Endothelial cell (in vitro differentiated cells): ENCODE data around the gene RELN. TPM values are rescaled to one million over a fixed set of nuclear protein-coding genes. Genes with fewer than 3 reads are reported as not detected.

Experiments
- DNase-seq: peaks from one replicate; pipeline ENCODE4 v3.0.0; 2021; ENCODE audit warnings: low spot score
- H3K27ac Mint-ChIP-seq: one replicate; pipeline ENCODE4 v1.8.0; 2021; ENCODE audit warnings: mixed read lengths, inconsistent platforms; ENCODE audit not compliant: unreplicated experiment
- H3K27me3 Mint-ChIP-seq: one replicate; pipeline ENCODE4 v1.8.0; 2021; ENCODE audit warnings: mild to moderate bottlenecking, moderate library complexity, mixed read lengths, inconsistent platforms; ENCODE audit not compliant: unreplicated experiment
- H3K36me3 Mint-ChIP-seq: one replicate; pipeline ENCODE4 v1.8.0; 2021; ENCODE audit warnings: mild to moderate bottlenecking, low read depth, mixed read lengths, inconsistent platforms; ENCODE audit not compliant: unreplicated experiment
- H3K4me1 Mint-ChIP-seq: one replicate; pipeline ENCODE4 v1.8.0; 2021; ENCODE audit warnings: mild to moderate bottlenecking, mixed read lengths, inconsistent platforms; ENCODE audit not compliant: unreplicated experiment
- H3K4me3 Mint-ChIP-seq: one replicate; pipeline ENCODE4 v1.8.0; 2021; ENCODE audit warnings: mild to moderate bottlenecking, mixed read lengths, inconsistent platforms; ENCODE audit not compliant: unreplicated experiment
- H3K9me3 Mint-ChIP-seq: one replicate; pipeline ENCODE4 v1.8.0; 2021; ENCODE audit warnings: mixed read lengths, inconsistent platforms; ENCODE audit not compliant: unreplicated experiment
- CTCF ChIP-seq: fragments of 200-600 bp; sonication (generic); IDR thresholded peaks from one replicate; pipeline ENCODE4 v1.5.0; 2021; ENCODE audit warnings: antibody characterized with exemption; ENCODE audit not compliant: unreplicated experiment
- total RNA-seq: library from RNA; stranded (reverse); fragmentation: NEBNext Ultra II Directional; extraction: Animal tissue kit (Norgen Biotek cat#: 25700); gene quantifications from one replicate; pipeline ENCODE4 v1.2.1, GENCODE V29; 2021; ENCODE audit not compliant: unreplicated experiment

RELN gene
- total RNA-seq, 1 donor from 2014 or later: 2.3 TPM

GRCh38 chr7:104008107-104008506, 18.6 kb upstream of the RELN start:
- DNase-seq: no peak
- Mint-ChIP-seq H3K27ac (no peak overlapping the region), H3K4me3 (no peak overlapping the region), H3K9me3 (no peaks in the 10 kb centered on the region), H3K4me1 (no peaks in the 10 kb centered on the region), H3K27me3 (no peaks in the 10 kb centered on the region), H3K36me3 (no peaks in the 10 kb centered on the region)
- no peak for TF ChIP-seq CTCF

GRCh38 chr7:104007614-104008013, 18.2 kb upstream of the RELN start:
- no peaks in the 10 kb centered on the region for H3K4me1 Mint-ChIP-seq
- DNase-seq: no peak
- no peak overlapping the region for H3K4me3 Mint-ChIP-seq
- no peaks in the 10 kb centered on the region for H3K9me3 Mint-ChIP-seq
- H3K27ac Mint-ChIP-seq: no peak overlapping the region
- no peaks in the 10 kb centered on the region for H3K36me3 Mint-ChIP-seq
- H3K27me3 Mint-ChIP-seq: no peaks in the 10 kb centered on the region
- TF ChIP-seq CTCF: no peak

GRCh38 chr7:104005197-104005596, 15.7 kb upstream of the RELN start:
- Mint-ChIP-seq H3K9me3 (no peaks in the 10 kb centered on the region), H3K4me1 (no peaks in the 10 kb centered on the region), H3K27me3 (no peaks in the 10 kb centered on the region), H3K4me3 (no peak overlapping the region), H3K36me3 (no peaks in the 10 kb centered on the region), H3K27ac (no peak overlapping the region)
- DNase-seq: no peak
- no peak for TF ChIP-seq CTCF

- Mint-ChIP-seq H3K27me3 (no peaks in the 10 kb centered on the region), H3K27ac (no peak overlapping the region), H3K9me3 (no peaks in the 10 kb centered on the region), H3K4me1 (peaks cover 13% of the 10 kb centered on the region), H3K36me3 (no peaks in the 10 kb centered on the region), H3K4me3 (no peak overlapping the region)
- DNase-seq: no peak
- no peak for TF ChIP-seq CTCF
These were observed 7.2 kb upstream of the RELN start for GRCh38 chr7:103996639-103997038.

GRCh38 chr7:103996017-103996551, 6.6 kb upstream of the RELN start:
- H3K9me3 Mint-ChIP-seq: no peaks in the 10 kb centered on the region
- DNase-seq: no peak
- no peak for TF ChIP-seq CTCF
- H3K36me3 Mint-ChIP-seq: no peaks in the 10 kb centered on the region
- no peak overlapping the region for H3K4me3 Mint-ChIP-seq
- H3K27me3 Mint-ChIP-seq: no peaks in the 10 kb centered on the region
- peaks cover 13% of the 10 kb centered on the region for H3K4me1 Mint-ChIP-seq
- H3K27ac Mint-ChIP-seq: no peak overlapping the region
